Measurements from ENCODE around the gene SCGB2B2.

Gene SCGB2B2

GRCh38 chr19:34692549-34692948 lies 15.6 kb upstream of the SCGB2B2 start:
- no peaks in the 10 kb centered on the region for H3K4me1 ChIP-seq (ENCODE audit: control insufficient read depth in 1 of 2, insufficient read depth in 2 of 2, low read length in 2 of 2)
- no peak overlapping the region for H4K12ac ChIP-seq (ENCODE audit: low read depth, low read length)
- no peak overlapping the region for H3K4ac ChIP-seq (ENCODE audit: low read depth, low read length)
- no peak for DNase-seq
- H2BK12ac ChIP-seq (ENCODE audit: low read length) = no peak overlapping the region
- H4K8ac ChIP-seq (ENCODE audit: low read depth, low read length) = no peak overlapping the region
- no peak overlapping the region for H3K9ac ChIP-seq (ENCODE audit: low read length)
- no peak overlapping the region for H2BK5ac ChIP-seq (ENCODE audit: low read depth, low read length, poor library complexity)
- no peak overlapping the region for H2BK120ac ChIP-seq (ENCODE audit: insufficient read depth, low read length, poor library complexity)
- H3K18ac ChIP-seq (ENCODE audit: low read length) = no peak overlapping the region
- no peak overlapping the region for H3K27ac ChIP-seq (ENCODE audit: low read depth, low read length)
- no peak overlapping the region for H3K14ac ChIP-seq (ENCODE audit: low read length)
- H3K27me3 ChIP-seq (ENCODE audit: insufficient read depth, low read length) = no peaks in the 10 kb centered on the region
- H4K91ac ChIP-seq (ENCODE audit: low read depth, low read length) = no peak overlapping the region
- H3K4me3 ChIP-seq (ENCODE audit: low read depth, low read length) = no peak overlapping the region
- H3K79me2 ChIP-seq (ENCODE audit: control insufficient read depth, insufficient read depth, low read length, poor library complexity) = no peaks in the 10 kb centered on the region
- H3K4me2 ChIP-seq (ENCODE audit: low read length) = no peak overlapping the region
- H2AFZ ChIP-seq (ENCODE audit: insufficient read depth, low read length, poor library complexity) = no peak overlapping the region
- H3K23ac ChIP-seq (ENCODE audit: low read length) = no peak overlapping the region
- H3K9me3 ChIP-seq (ENCODE audit: insufficient read depth, low read depth, low read length) = peaks cover 16% of the 10 kb centered on the region
- H3K36me3 ChIP-seq (ENCODE audit: control insufficient read depth in 1 of 2, insufficient read depth in 2 of 2, low read length in 2 of 2) = no peaks in the 10 kb centered on the region
- no CpG with 5 or more reads among the region's 2 CpGs for WGBS (ENCODE audit: extremely low coverage, insufficient coverage, insufficient read length)
- H2AK5ac ChIP-seq (ENCODE audit: low read length) = no peak overlapping the region
- H3K79me1 ChIP-seq (ENCODE audit: low read length) = no peaks in the 10 kb centered on the region

- H2AK5ac ChIP-seq (ENCODE audit: low read length) = no peak overlapping the region
- no peak overlapping the region for H3K27ac ChIP-seq (ENCODE audit: low read depth, low read length)
- H4K12ac ChIP-seq (ENCODE audit: low read depth, low read length) = no peak overlapping the region
- H3K4me1 ChIP-seq (ENCODE audit: control insufficient read depth in 1 of 2, insufficient read depth in 2 of 2, low read length in 2 of 2) = no peaks in the 10 kb centered on the region
- H2BK5ac ChIP-seq (ENCODE audit: low read depth, low read length, poor library complexity) = no peak overlapping the region
- no peak overlapping the region for H3K14ac ChIP-seq (ENCODE audit: low read length)
- no peaks in the 10 kb centered on the region for H3K79me2 ChIP-seq (ENCODE audit: control insufficient read depth, insufficient read depth, low read length, poor library complexity)
- no CpG with 5 or more reads among the region's 3 CpGs for WGBS (ENCODE audit: extremely low coverage, insufficient coverage, insufficient read length)
- H3K23ac ChIP-seq (ENCODE audit: low read length) = no peak overlapping the region
- no peak overlapping the region for H3K4me2 ChIP-seq (ENCODE audit: low read length)
- H3K79me1 ChIP-seq (ENCODE audit: low read length) = no peaks in the 10 kb centered on the region
- no peak for DNase-seq
- no peak overlapping the region for H3K18ac ChIP-seq (ENCODE audit: low read length)
- H4K8ac ChIP-seq (ENCODE audit: low read depth, low read length) = no peak overlapping the region
- no peak overlapping the region for H3K9ac ChIP-seq (ENCODE audit: low read length)
- H3K4ac ChIP-seq (ENCODE audit: low read depth, low read length) = no peak overlapping the region
- peaks cover 7% of the 10 kb centered on the region for H3K9me3 ChIP-seq (ENCODE audit: insufficient read depth, low read depth, low read length)
- H3K4me3 ChIP-seq (ENCODE audit: low read depth, low read length) = no peak overlapping the region
- no peak overlapping the region for H2BK120ac ChIP-seq (ENCODE audit: insufficient read depth, low read length, poor library complexity)
- H2AFZ ChIP-seq (ENCODE audit: insufficient read depth, low read length, poor library complexity) = no peak overlapping the region
- H2BK12ac ChIP-seq (ENCODE audit: low read length) = no peak overlapping the region
- H3K27me3 ChIP-seq (ENCODE audit: insufficient read depth, low read length) = no peaks in the 10 kb centered on the region
- no peaks in the 10 kb centered on the region for H3K36me3 ChIP-seq (ENCODE audit: control insufficient read depth in 1 of 2, insufficient read depth in 2 of 2, low read length in 2 of 2)
- H4K91ac ChIP-seq (ENCODE audit: low read depth, low read length) = no peak overlapping the region
Measured at GRCh38 chr19:34690372-34690771, 13.4 kb upstream of the SCGB2B2 start.

- H4K12ac ChIP-seq (ENCODE audit: low read depth, low read length) = no peak overlapping the region
- no peaks in the 10 kb centered on the region for H3K27me3 ChIP-seq (ENCODE audit: insufficient read depth, low read length)
- H4K8ac ChIP-seq (ENCODE audit: low read depth, low read length) = no peak overlapping the region
- H3K18ac ChIP-seq (ENCODE audit: low read length) = no peak overlapping the region
- no peak overlapping the region for H3K4ac ChIP-seq (ENCODE audit: low read depth, low read length)
- H3K23ac ChIP-seq (ENCODE audit: low read length) = no peak overlapping the region
- H2AK5ac ChIP-seq (ENCODE audit: low read length) = no peak overlapping the region
- no peak overlapping the region for H3K9ac ChIP-seq (ENCODE audit: low read length)
- no peak overlapping the region for H4K91ac ChIP-seq (ENCODE audit: low read depth, low read length)
- no peak overlapping the region for H3K27ac ChIP-seq (ENCODE audit: low read depth, low read length)
- H3K36me3 ChIP-seq (ENCODE audit: control insufficient read depth in 1 of 2, insufficient read depth in 2 of 2, low read length in 2 of 2) = peaks cover 0 to 3% of the 10 kb centered on the region in 2 experiments
- no peak overlapping the region for H2BK120ac ChIP-seq (ENCODE audit: insufficient read depth, low read length, poor library complexity)
- H2BK5ac ChIP-seq (ENCODE audit: low read depth, low read length, poor library complexity) = no peak overlapping the region
- no peak overlapping the region for H3K4me3 ChIP-seq (ENCODE audit: low read depth, low read length)
- H3K14ac ChIP-seq (ENCODE audit: low read length) = no peak overlapping the region
- H3K79me1 ChIP-seq (ENCODE audit: low read length) = no peaks in the 10 kb centered on the region
- 100% methylated on average over 1 of the region's 1 CpG for WGBS (ENCODE audit: extremely low coverage, insufficient coverage, insufficient read length)
- DNase-seq = no peak
- H3K4me1 ChIP-seq (ENCODE audit: control insufficient read depth in 1 of 2, insufficient read depth in 2 of 2, low read length in 2 of 2) = no peaks in the 10 kb centered on the region
- no peak overlapping the region for H3K4me2 ChIP-seq (ENCODE audit: low read length)
- H3K79me2 ChIP-seq (ENCODE audit: control insufficient read depth, insufficient read depth, low read length, poor library complexity) = no peaks in the 10 kb centered on the region
- H2BK12ac ChIP-seq (ENCODE audit: low read length) = no peak overlapping the region
- H2AFZ ChIP-seq (ENCODE audit: insufficient read depth, low read length, poor library complexity) = no peak overlapping the region
- H3K9me3 ChIP-seq (ENCODE audit: insufficient read depth, low read depth, low read length) = peaks cover 7% of the 10 kb centered on the region
Measured at GRCh38 chr19:34688592-34688991, 11.6 kb upstream of the SCGB2B2 start.

GRCh38 chr19:34687348-34687747 lies 10.4 kb upstream of the SCGB2B2 start:
- no peak overlapping the region for H2BK12ac ChIP-seq (ENCODE audit: low read length)
- H4K12ac ChIP-seq (ENCODE audit: low read depth, low read length) = no peak overlapping the region
- no peak overlapping the region for H2AFZ ChIP-seq (ENCODE audit: insufficient read depth, low read length, poor library complexity)
- H3K23ac ChIP-seq (ENCODE audit: low read length) = no peak overlapping the region
- H3K9me3 ChIP-seq (ENCODE audit: insufficient read depth, low read depth, low read length) = peaks cover 7% of the 10 kb centered on the region
- H3K4me1 ChIP-seq (ENCODE audit: control insufficient read depth in 1 of 2, insufficient read depth in 2 of 2, low read length in 2 of 2) = no peaks in the 10 kb centered on the region
- no peaks in the 10 kb centered on the region for H3K79me2 ChIP-seq (ENCODE audit: control insufficient read depth, insufficient read depth, low read length, poor library complexity)
- no peaks in the 10 kb centered on the region for H3K79me1 ChIP-seq (ENCODE audit: low read length)
- H3K4ac ChIP-seq (ENCODE audit: low read depth, low read length) = no peak overlapping the region
- H3K4me2 ChIP-seq (ENCODE audit: low read length) = no peak overlapping the region
- H2BK5ac ChIP-seq (ENCODE audit: low read depth, low read length, poor library complexity) = no peak overlapping the region
- no peak overlapping the region for H4K8ac ChIP-seq (ENCODE audit: low read depth, low read length)
- no peak overlapping the region for H3K14ac ChIP-seq (ENCODE audit: low read length)
- no peak overlapping the region for H4K91ac ChIP-seq (ENCODE audit: low read depth, low read length)
- no peak overlapping the region for H3K9ac ChIP-seq (ENCODE audit: low read length)
- H2BK120ac ChIP-seq (ENCODE audit: insufficient read depth, low read length, poor library complexity) = no peak overlapping the region
- H3K27me3 ChIP-seq (ENCODE audit: insufficient read depth, low read length) = no peaks in the 10 kb centered on the region
- H3K4me3 ChIP-seq (ENCODE audit: low read depth, low read length) = no peak overlapping the region
- no CpG with 5 or more reads among the region's 2 CpGs for WGBS (ENCODE audit: extremely low coverage, insufficient coverage, insufficient read length)
- no peak overlapping the region for H3K18ac ChIP-seq (ENCODE audit: low read length)
- DNase-seq = no peak
- no peak overlapping the region for H3K27ac ChIP-seq (ENCODE audit: low read depth, low read length)
- peaks cover 0 to 9% of the 10 kb centered on the region in 2 experiments for H3K36me3 ChIP-seq (ENCODE audit: control insufficient read depth in 1 of 2, insufficient read depth in 2 of 2, low read length in 2 of 2)
- H2AK5ac ChIP-seq (ENCODE audit: low read length) = no peak overlapping the region
